Endothelial cell of umbilical vein (primary cell): Measurements from ENCODE around the gene B3GALT4. TPM values are rescaled to one million over a fixed set of nuclear protein-coding genes. Genes with fewer than 3 reads are reported as not detected.

Source experiments
- BruUV-seq: library from RNA; stranded (reverse); fragments of 400-500 nt; replicated peaks from 2 replicates; lab custom pipeline; 2021; lab: Mats Ljungman, UMichigan
- CTCF ChIA-PET: fragments of 300-600, 350-600 bp; sonication (Branson Sonifier 250); formaldehyde crosslinking; loops from one replicate; lab custom pipeline; 2021; ENCODE audit warnings: antibody characterized with exemption, inconsistent platforms; lab: Charles Lee
- POLR2A ChIA-PET: fragments of 300-600, 350-600 bp; sonication (Branson Sonifier 250); formaldehyde crosslinking; loops from one replicate; lab custom pipeline; 2021; ENCODE audit warnings: antibody characterized with exemption, inconsistent platforms; lab: Charles Lee
- DNase-seq: peaks from one replicate; pipeline ENCODE4 v3.0.0-alpha.2; 2011; ENCODE audit warnings: low read depth, low spot score
- FAIRE-seq: peaks from 2 replicates; lab custom pipeline; 2011; peaks lifted over from hg19 to GRCh38; lab: Jason Lieb, UNC
- H2AFZ ChIP-seq: 2 replicates; pipeline ENCODE4 v1.6.0; 2012; ENCODE audit warnings: low read depth, low read length, control low read depth, inconsistent platforms
- H3K27ac ChIP-seq: 2 replicates; pipeline ENCODE4 v1.5.1; 2011; ENCODE audit warnings: low read depth, mild to moderate bottlenecking, control low read depth, low read length, moderate library complexity; ENCODE audit not compliant: insufficient read depth
- H3K27me3 ChIP-seq, 2 experiments: 2 replicates each; pipeline versions ENCODE4 v1.6.0 to v1.6.1; 2011; ENCODE audit warnings: low read length in 2 of 2, mixed read lengths in 1 of 2; ENCODE audit not compliant: control insufficient read depth in 2 of 2, insufficient read depth in 2 of 2
- H3K36me3 ChIP-seq, 2 experiments: 2 replicates in 1 of 2; 3 replicates in 1 of 2; pipeline ENCODE4 v1.5.1; 2011; ENCODE audit warnings: low read length in 2 of 2, mild to moderate bottlenecking in 1 of 2, moderate library complexity in 1 of 2; ENCODE audit not compliant: control insufficient read depth in 2 of 2, insufficient read depth in 2 of 2; ENCODE audit errors: extremely low read depth in 1 of 2
- H3K4me1 ChIP-seq: 3 replicates; pipeline ENCODE4 v1.5.1; 2011; ENCODE audit warnings: mild to moderate bottlenecking, low read length; ENCODE audit not compliant: control insufficient read depth, insufficient read depth; ENCODE audit errors: extremely low read depth
- H3K4me2 ChIP-seq: 2 replicates; pipeline ENCODE4 v1.6.1; 2011; ENCODE audit warnings: low read length, control low read depth, mixed read lengths; ENCODE audit not compliant: insufficient read depth
- H3K4me3 ChIP-seq, 3 experiments: fragments of 200-600 bp in 1 of 3; sonication (generic), shearing (Covaris generic) in 1 of 3; replicated peaks in 1 of 3; 2 replicates each; pipeline ENCODE4 v1.5.1; 2011 to 2016; ENCODE audit warnings: control low read depth in 3 of 3, low read length in 3 of 3, mild to moderate bottlenecking in 2 of 3, inconsistent platforms in 1 of 3, low read depth in 1 of 3, moderate library complexity in 1 of 3; ENCODE audit not compliant: insufficient read depth in 1 of 3
- H3K79me2 ChIP-seq: 2 replicates; pipeline ENCODE4 v1.6.0; 2012; ENCODE audit warnings: low read length, inconsistent platforms; ENCODE audit not compliant: control insufficient read depth, insufficient read depth
- H3K9ac ChIP-seq: replicated peaks from 2 replicates; pipeline ENCODE3; 2011; ENCODE audit warnings: low read length, control low read depth; ENCODE audit not compliant: insufficient read depth; ENCODE audit errors: extremely low read depth
- H3K9me1 ChIP-seq: replicated peaks from 3 replicates; pipeline ENCODE4 v1.6.0; 2011; ENCODE audit warnings: mild to moderate bottlenecking, low read length; ENCODE audit not compliant: control insufficient read depth, insufficient read depth; ENCODE audit errors: extremely low read depth
- H3K9me3 ChIP-seq: replicated peaks from 2 replicates; pipeline ENCODE4 v1.5.1; 2012; ENCODE audit warnings: low read length, inconsistent platforms; ENCODE audit not compliant: control insufficient read depth, insufficient read depth
- H4K20me1 ChIP-seq: replicated peaks from 2 replicates; pipeline ENCODE3; 2011; ENCODE audit warnings: mild to moderate bottlenecking, low read length; ENCODE audit not compliant: control insufficient read depth, insufficient read depth; ENCODE audit errors: extremely low read depth
- EZH2 ChIP-seq: IDR thresholded peaks from 2 replicates; pipeline ENCODE4 v1.6.1; 2012; ENCODE audit warnings: borderline replicate concordance, low read depth, mild to moderate bottlenecking, moderate library complexity, low read length, inconsistent platforms; ENCODE audit not compliant: severe bottlenecking
- FOS ChIP-seq: IDR thresholded peaks from 2 replicates; pipeline ENCODE4 v1.6.1; 2011; ENCODE audit warnings: mild to moderate bottlenecking, low read length, moderate library complexity, borderline replicate concordance; ENCODE audit not compliant: insufficient read depth
- GATA2 ChIP-seq: IDR thresholded peaks from 2 replicates; pipeline ENCODE4 v1.7.0; 2011; ENCODE audit warnings: low read depth, mild to moderate bottlenecking, moderate library complexity, mixed read lengths, low read length; ENCODE audit not compliant: insufficient read length, insufficient read depth
- JUN ChIP-seq: IDR thresholded peaks from 2 replicates; pipeline ENCODE4 v1.6.1; 2011; ENCODE audit warnings: borderline replicate concordance, low read depth; ENCODE audit not compliant: insufficient read length, insufficient read depth
- MYC ChIP-seq: IDR thresholded peaks from one replicate; pipeline ENCODE4 v1.6.1; 2011; ENCODE audit warnings: mild to moderate bottlenecking, low read depth, low read length
- POLR2A ChIP-seq: IDR thresholded peaks from 2 replicates; pipeline ENCODE4 v1.6.1; 2012; ENCODE audit warnings: low read depth, mild to moderate bottlenecking, control low read depth, low read length
- POLR2AphosphoS5 ChIP-seq: IDR thresholded peaks from 2 replicates; pipeline ENCODE4 v1.6.1; 2012; ENCODE audit warnings: low read depth, mild to moderate bottlenecking, control low read depth, low read length, moderate library complexity; ENCODE audit not compliant: insufficient read depth
- dilution Hi-C: fragments of 300-500 bp; cut with MboI; formaldehyde crosslinking; loops from one replicate; pipeline ENCODE4 v1.15.0; 2019; ENCODE audit warnings: low sequenced_read_pairs; ENCODE audit not compliant: extremely low pct_ligation_motif_present
- intact Hi-C: fragments of 100-400 bp; cut with micrococcal nuclease; formaldehyde crosslinking; loops from one replicate; pipeline ENCODE4 v1.10.0; 2022
- polyA plus RNA-seq, 4 experiments: library from polyadenylated mRNA; depleted of rRNA in 3 of 4; stranded (reverse) in 3 of 4; unstranded in 1 of 4; fragments of >200 nt; gene quantifications; 2 replicates each; pipeline versions ENCODE4 v1.2.1 to v1.2.3, GENCODE V29; 2011 to 2012; ENCODE audit warnings: missing spikeins in 1 of 4
- total RNA-seq: library from RNA; stranded (reverse); gene quantifications from 2 replicates; pipeline ENCODE4 v1.2.3, GENCODE V29; 2021
- TF ChIP-seq, protein P1 (sequence below), 2 donors: IDR thresholded peaks; 1 replicate in 1 of 2; 2 replicates in 1 of 2; pipeline ENCODE4 v1.5.1; 2011; ENCODE audit warnings: low read length in 2 of 2, mild to moderate bottlenecking in 2 of 2, moderate library complexity in 2 of 2, control low read depth in 1 of 2, inconsistent platforms in 1 of 2, low read depth in 1 of 2; ENCODE audit not compliant: insufficient read depth in 1 of 2; ENCODE audit errors: extremely low read depth in 1 of 2
- TF ChIP-seq, protein P2 (sequence below): IDR thresholded peaks from 2 replicates; pipeline ENCODE4 v1.6.1; 2011; ENCODE audit not compliant: insufficient read depth, insufficient read length

B3GALT4 gene
- total and polyA plus RNA-seq, 2 donors (not counting 3 experiments of a cell fraction or from before 2014, with no cell fraction given): 4.5 to 5.6 TPM

DNA sequence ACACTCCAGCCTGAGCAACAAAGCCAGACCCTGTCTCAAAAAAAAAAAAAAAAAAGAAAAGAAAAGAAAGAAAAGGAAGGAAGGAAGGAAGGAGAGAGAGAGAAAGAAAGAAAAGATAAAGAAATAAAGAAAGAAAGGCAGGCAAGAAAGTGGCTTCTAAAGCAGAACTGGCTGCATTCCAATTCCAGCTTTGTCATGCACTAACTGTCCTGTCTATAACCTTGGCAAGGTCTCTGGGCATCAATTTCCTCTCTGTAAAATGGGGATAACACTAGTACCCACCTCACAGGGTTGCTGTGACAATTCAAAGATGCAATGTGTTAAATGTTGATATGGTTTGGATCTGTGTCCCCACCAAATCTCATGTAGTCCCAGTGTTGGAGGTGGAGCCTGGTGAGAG, 40.6 kb upstream of the B3GALT4 start:
- dilution Hi-C loops (no loop called here), intact Hi-C loops (no loop called here)
- peaks cover 18 to 27% of the 10 kb centered on the region in 2 experiments for H3K27me3 ChIP-seq
- H3K4me3 ChIP-seq: no peak overlapping the region
- H3K4me1 ChIP-seq: no peaks in the 10 kb centered on the region
- ChIA-PET POLR2A (interaction anchor here (0.7 kb wide), 1 partner anchor 1507 kb away, joined by 7 read pairs; no protein-coding TSS in a partner anchor), CTCF (interaction anchor here (1.1 to 7.7 kb wide), 6 partner anchors 9 to 252 kb away, joined by 3 to 43 read pairs (median 4); no protein-coding TSS in a partner anchor)
- no peak overlapping the region for H2AFZ ChIP-seq
- H3K4me2 ChIP-seq: no peak overlapping the region
- no peaks in the 10 kb centered on the region for H3K9me3 ChIP-seq
- H4K20me1 ChIP-seq: no peaks in the 10 kb centered on the region
- no peak for FAIRE-seq
- no TSS peak for BruUV-seq
- H3K9ac ChIP-seq: no peak overlapping the region
- DNase-seq: no peak
- no peaks in the 10 kb centered on the region for H3K36me3 ChIP-seq
- TF ChIP-seq, protein P1, sequence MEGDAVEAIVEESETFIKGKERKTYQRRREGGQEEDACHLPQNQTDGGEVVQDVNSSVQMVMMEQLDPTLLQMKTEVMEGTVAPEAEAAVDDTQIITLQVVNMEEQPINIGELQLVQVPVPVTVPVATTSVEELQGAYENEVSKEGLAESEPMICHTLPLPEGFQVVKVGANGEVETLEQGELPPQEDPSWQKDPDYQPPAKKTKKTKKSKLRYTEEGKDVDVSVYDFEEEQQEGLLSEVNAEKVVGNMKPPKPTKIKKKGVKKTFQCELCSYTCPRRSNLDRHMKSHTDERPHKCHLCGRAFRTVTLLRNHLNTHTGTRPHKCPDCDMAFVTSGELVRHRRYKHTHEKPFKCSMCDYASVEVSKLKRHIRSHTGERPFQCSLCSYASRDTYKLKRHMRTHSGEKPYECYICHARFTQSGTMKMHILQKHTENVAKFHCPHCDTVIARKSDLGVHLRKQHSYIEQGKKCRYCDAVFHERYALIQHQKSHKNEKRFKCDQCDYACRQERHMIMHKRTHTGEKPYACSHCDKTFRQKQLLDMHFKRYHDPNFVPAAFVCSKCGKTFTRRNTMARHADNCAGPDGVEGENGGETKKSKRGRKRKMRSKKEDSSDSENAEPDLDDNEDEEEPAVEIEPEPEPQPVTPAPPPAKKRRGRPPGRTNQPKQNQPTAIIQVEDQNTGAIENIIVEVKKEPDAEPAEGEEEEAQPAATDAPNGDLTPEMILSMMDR (IDR thresholded peaks at IDR 0.05; ENCODE audit: extremely low read depth in 1 of 2, insufficient read depth in 1 of 2, low read depth in 1 of 2, low read length in 2 of 2): no peak
- TF ChIP-seq POLR2A (no peak), FOS (no peak), MYC (no peak), JUN (no peak), EZH2 (no peak), POLR2AphosphoS5 (no peak), GATA2 (no peak)
- TF ChIP-seq, protein P2, sequence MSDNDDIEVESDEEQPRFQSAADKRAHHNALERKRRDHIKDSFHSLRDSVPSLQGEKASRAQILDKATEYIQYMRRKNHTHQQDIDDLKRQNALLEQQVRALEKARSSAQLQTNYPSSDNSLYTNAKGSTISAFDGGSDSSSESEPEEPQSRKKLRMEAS: no peak
- H3K79me2 ChIP-seq: no peaks in the 10 kb centered on the region
- H3K27ac ChIP-seq: no peak overlapping the region
- H3K9me1 ChIP-seq: no peaks in the 10 kb centered on the region
